Neural crest cell (in vitro differentiated cells): ENCODE measurements around the gene NUMA1. TPM values are rescaled to one million over a fixed set of nuclear protein-coding genes. Genes with fewer than 3 reads are reported as not detected.

Source experiments
- DNase-seq: peaks from one replicate; pipeline ENCODE4 v3.0.0; 2021; ENCODE audit warnings: low read depth, mixed read lengths, low spot score
- H3K27ac Mint-ChIP-seq: one replicate; pipeline ENCODE4 v1.8.0; 2021; ENCODE audit warnings: mild to moderate bottlenecking, mixed read lengths; ENCODE audit not compliant: unreplicated experiment
- H3K27me3 Mint-ChIP-seq: 2 replicates; pipeline ENCODE4 v1.8.0; 2021; ENCODE audit warnings: low read depth, mild to moderate bottlenecking, mixed read lengths
- H3K36me3 Mint-ChIP-seq: 2 replicates; pipeline ENCODE4 v1.8.0; 2021; ENCODE audit warnings: low read depth, mild to moderate bottlenecking, mixed read lengths
- H3K4me1 Mint-ChIP-seq: 2 replicates; pipeline ENCODE4 v1.8.0; 2021; ENCODE audit warnings: mixed read lengths
- H3K4me3 Mint-ChIP-seq: one replicate; pipeline ENCODE4 v1.8.0; 2021; ENCODE audit warnings: mild to moderate bottlenecking, mixed read lengths
- H3K9me3 Mint-ChIP-seq: 2 replicates; pipeline ENCODE4 v1.8.0; 2021; ENCODE audit warnings: mixed read lengths
- total RNA-seq: library from RNA; stranded (reverse); gene quantifications from 2 replicates; pipeline ENCODE4 v1.2.1, GENCODE V29; 2021
- TF ChIP-seq, protein P1 (sequence below): fragments of 200-600 bp; sonication (generic); conservative IDR thresholded peaks from 2 replicates; pipeline ENCODE4 v1.5.0; 2021; ENCODE audit warnings: antibody characterized with exemption, mild to moderate bottlenecking

The NUMA1 gene
- total RNA-seq, 1 donor from 2014 or later = 179 TPM

DNA sequence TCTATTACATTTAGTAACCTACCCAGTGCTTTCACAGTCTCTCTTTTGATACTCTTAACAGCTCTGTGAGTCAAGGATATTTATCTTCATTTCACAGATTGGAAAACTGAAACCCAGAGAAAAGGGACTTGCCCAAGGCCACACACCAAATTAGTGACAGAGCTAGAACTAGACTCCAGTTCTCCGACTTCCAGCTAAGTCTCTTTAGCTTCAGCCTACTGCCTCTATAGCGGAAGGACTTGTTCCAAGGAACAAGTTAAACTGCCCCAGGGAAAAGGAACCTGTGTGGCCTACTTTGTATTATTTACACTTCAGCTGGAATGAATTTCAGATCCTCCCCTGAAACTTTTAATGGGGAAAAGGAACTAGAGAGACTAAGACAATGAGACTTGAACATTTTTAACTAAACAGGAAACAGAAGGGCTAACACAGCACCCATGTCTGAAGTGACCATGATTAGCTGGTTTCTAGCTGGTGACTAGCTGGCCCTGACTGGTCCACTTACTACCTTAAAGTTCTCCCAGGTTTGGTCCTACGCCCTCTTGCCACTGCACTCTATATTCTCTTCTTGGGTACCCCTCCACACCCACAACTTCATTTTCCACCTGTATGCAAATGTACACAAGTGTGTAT is 1.6 kb upstream of the NUMA1 start:
- no peaks in the 10 kb centered on the region for H3K36me3 Mint-ChIP-seq
- H3K9me3 Mint-ChIP-seq = no peaks in the 10 kb centered on the region
- TF ChIP-seq, protein P1, sequence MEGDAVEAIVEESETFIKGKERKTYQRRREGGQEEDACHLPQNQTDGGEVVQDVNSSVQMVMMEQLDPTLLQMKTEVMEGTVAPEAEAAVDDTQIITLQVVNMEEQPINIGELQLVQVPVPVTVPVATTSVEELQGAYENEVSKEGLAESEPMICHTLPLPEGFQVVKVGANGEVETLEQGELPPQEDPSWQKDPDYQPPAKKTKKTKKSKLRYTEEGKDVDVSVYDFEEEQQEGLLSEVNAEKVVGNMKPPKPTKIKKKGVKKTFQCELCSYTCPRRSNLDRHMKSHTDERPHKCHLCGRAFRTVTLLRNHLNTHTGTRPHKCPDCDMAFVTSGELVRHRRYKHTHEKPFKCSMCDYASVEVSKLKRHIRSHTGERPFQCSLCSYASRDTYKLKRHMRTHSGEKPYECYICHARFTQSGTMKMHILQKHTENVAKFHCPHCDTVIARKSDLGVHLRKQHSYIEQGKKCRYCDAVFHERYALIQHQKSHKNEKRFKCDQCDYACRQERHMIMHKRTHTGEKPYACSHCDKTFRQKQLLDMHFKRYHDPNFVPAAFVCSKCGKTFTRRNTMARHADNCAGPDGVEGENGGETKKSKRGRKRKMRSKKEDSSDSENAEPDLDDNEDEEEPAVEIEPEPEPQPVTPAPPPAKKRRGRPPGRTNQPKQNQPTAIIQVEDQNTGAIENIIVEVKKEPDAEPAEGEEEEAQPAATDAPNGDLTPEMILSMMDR = no peak
- DNase-seq = no peak
- H3K4me1 Mint-ChIP-seq = peaks cover 42% of the 10 kb centered on the region
- H3K27ac Mint-ChIP-seq = peak overlapping the region; percentile 81
- H3K4me3 Mint-ChIP-seq = peak overlapping the region; percentile 73
- H3K27me3 Mint-ChIP-seq = no peaks in the 10 kb centered on the region

DNA sequence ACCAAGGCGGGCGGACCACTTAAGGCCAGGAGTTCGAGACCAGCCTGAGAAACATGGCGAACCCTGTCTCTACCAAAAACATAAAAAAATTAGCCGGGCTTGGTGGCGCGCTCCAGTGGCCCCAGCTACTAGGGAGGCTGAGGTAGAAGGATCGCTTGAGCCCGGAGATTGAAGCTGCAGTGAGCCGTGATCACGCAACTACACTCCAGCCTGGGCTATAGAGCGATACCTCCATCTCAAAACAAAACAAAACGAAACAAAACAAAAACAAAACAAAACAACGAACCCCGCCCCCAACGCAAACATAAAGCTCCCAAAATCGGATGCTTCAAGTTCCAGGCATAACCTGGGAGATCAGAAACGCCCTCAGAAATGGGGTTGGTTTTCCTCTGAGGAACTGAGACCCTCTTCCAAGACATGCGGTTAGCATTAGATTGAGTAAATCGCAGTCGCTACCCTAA is 872 bp upstream of the NUMA1 start:
- peak overlapping the region; percentile 99 for H3K27ac Mint-ChIP-seq
- DNase-seq = no peak
- TF ChIP-seq, protein P1 = no peak
- H3K4me1 Mint-ChIP-seq = peaks cover 44% of the 10 kb centered on the region
- H3K27me3 Mint-ChIP-seq = no peaks in the 10 kb centered on the region
- H3K9me3 Mint-ChIP-seq = no peaks in the 10 kb centered on the region
- H3K4me3 Mint-ChIP-seq = peak overlapping the region; percentile 96
- no peaks in the 10 kb centered on the region for H3K36me3 Mint-ChIP-seq

DNA sequence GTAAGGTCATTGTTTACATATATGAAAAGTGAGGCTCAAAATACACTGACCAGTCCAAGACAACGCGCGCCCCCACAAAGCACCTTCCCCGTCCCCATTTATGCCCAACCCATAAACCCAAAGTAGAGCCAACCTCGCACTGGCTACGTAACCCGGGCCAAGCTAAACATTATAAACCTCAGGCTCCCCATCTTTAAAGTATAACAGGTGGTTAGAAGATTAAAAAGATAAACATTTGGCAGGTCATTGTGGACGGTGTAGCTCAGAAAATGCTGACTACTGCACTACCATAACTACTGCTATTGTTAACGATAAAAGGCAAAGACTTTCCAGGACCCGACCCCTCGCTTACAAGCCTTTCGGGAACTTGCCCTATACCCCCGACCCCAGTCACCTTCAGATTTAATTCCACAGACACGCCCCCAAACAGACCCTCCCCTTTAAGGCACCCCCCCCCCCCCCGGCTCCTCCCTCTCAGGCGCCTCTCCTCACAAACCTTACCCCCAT is 470 bp downstream of the NUMA1 start:
- peak overlapping the region; percentile 83 for H3K27ac Mint-ChIP-seq
- H3K9me3 Mint-ChIP-seq = no peaks in the 10 kb centered on the region
- no peaks in the 10 kb centered on the region for H3K36me3 Mint-ChIP-seq
- peaks cover 38% of the 10 kb centered on the region for H3K4me1 Mint-ChIP-seq
- peak overlapping the region; percentile 96 for H3K4me3 Mint-ChIP-seq
- DNase-seq = peak; percentile 13
- no peaks in the 10 kb centered on the region for H3K27me3 Mint-ChIP-seq
- TF ChIP-seq, protein P1 = no peak

DNA sequence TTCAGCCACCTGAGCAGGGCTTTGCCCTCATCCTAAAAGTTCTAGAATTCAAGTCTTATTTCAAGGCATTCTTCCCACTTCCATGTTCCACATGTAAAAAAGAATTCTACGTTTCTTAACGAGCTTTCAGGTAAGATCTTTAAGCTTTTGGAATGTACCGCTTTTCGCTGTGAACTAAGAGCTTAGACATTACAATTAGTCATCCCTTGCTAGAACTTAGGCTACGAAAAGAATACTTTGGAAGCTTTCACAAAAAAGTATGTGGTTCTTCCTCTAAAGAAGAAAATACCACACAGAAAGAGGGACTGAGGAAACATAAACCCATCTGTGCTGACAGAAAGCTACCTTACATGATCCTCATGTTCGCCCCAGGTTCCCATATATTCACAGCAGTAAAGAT is 1.9 kb downstream of the NUMA1 start:
- Mint-ChIP-seq H3K27me3 (no peaks in the 10 kb centered on the region), H3K36me3 (no peaks in the 10 kb centered on the region), H3K9me3 (no peaks in the 10 kb centered on the region), H3K4me1 (peaks cover 41% of the 10 kb centered on the region), H3K4me3 (peak overlapping the region; percentile 96), H3K27ac (peak overlapping the region; percentile 47)
- TF ChIP-seq, protein P1 = no peak
- DNase-seq = no peak

DNA sequence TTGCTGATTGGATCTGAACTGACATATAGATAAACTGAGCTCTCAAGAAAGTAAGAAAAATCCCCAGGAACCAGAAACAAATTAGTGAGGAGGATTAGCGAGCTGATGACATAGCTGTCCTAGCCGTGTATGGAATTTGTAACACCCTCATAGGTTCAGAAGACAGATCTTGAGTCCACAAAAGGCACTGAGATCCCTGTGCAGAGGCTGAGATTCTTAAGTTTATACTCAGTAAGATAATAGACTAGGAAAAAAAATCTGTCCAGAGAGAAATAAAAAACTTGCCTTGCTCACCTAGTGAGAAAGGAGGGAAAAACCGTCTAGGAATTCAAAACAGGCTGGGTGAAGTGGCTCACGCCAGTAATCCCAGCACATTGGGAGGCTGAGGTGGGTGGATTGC is 4.6 kb downstream of the NUMA1 start:
- no peak overlapping the region for H3K4me3 Mint-ChIP-seq
- H3K4me1 Mint-ChIP-seq = peaks cover 51% of the 10 kb centered on the region
- no peak overlapping the region for H3K27ac Mint-ChIP-seq
- no peaks in the 10 kb centered on the region for H3K36me3 Mint-ChIP-seq
- H3K27me3 Mint-ChIP-seq = no peaks in the 10 kb centered on the region
- no peak for DNase-seq
- no peaks in the 10 kb centered on the region for H3K9me3 Mint-ChIP-seq
- TF ChIP-seq, protein P1 = no peak
